GM18907 (cell line): ENCODE measurements around the gene A3GALT2.

ENCODE experiments used
- ATAC-seq: cut with Tn5 transposase; IDR thresholded peaks from one replicate; pipeline ENCODE4 v1.9.1; 2021; ENCODE audit warnings: mild to moderate bottlenecking, moderate library complexity; ENCODE audit not compliant: unreplicated experiment

A3GALT2 gene

DNA sequence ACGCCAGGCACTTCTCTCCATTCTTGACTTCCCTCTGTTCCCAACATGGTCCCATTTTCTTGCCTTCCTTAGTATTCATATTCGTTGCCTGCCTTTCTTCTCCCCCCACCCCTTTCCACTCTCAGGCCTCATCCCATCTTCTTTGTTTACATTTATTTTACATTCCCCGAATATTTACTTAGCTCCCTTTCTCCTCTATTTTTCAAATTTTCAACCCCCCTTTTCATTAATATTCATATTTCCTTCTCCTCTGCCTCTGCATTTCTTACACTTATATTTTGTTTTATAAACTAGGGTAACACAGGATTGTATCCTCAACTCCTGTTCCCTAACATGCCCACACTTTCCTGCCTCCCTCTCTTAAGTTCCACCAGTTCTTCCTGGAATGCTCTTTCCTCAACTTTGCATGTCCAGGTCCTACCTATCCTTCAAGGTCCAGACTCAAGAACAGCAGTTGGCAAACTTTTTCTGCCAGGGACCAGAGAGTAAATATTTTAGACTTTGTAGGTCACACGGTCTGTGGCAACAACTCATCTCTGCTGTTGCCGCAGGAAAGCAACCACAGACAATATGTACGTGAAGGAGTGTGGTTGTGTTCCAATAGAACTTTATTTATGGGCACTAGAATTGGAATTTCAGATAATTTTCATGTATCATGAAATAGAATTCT lies 29.8 kb upstream of the A3GALT2 start:
- ATAC-seq: no peak

- peak; percentile 74 for ATAC-seq
Observed at GRCh38 chr1:33349778-33350610, 29.1 kb upstream of the A3GALT2 start.

- ATAC-seq: peak; percentile 33
Observed at GRCh38 chr1:33349081-33349759, 28.3 kb upstream of the A3GALT2 start.

DNA sequence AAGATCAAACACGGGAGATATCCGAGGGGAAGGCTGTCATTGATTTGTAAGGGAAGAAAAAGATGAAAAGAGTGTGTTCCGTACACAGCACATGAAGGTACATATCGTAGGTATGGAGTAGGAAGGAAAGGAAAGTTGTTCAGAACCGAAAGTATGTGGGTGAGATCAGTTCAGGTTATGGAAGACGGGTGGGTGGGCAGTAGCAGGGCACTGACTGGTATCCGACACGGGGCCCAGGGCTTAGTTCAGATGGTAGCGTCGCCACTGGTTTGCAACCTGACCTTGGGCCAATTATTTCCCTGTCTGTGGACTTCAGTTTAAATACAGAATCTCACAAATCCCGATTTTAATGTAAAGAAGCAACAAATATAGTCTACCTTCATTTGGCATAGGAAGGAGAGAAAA lies 27.8 kb upstream of the A3GALT2 start:
- no peak for ATAC-seq

GRCh38 chr1:33348194-33348593 lies 27.3 kb upstream of the A3GALT2 start:
- no peak for ATAC-seq

GRCh38 chr1:33347650-33347992 lies 26.7 kb upstream of the A3GALT2 start:
- no peak for ATAC-seq

DNA sequence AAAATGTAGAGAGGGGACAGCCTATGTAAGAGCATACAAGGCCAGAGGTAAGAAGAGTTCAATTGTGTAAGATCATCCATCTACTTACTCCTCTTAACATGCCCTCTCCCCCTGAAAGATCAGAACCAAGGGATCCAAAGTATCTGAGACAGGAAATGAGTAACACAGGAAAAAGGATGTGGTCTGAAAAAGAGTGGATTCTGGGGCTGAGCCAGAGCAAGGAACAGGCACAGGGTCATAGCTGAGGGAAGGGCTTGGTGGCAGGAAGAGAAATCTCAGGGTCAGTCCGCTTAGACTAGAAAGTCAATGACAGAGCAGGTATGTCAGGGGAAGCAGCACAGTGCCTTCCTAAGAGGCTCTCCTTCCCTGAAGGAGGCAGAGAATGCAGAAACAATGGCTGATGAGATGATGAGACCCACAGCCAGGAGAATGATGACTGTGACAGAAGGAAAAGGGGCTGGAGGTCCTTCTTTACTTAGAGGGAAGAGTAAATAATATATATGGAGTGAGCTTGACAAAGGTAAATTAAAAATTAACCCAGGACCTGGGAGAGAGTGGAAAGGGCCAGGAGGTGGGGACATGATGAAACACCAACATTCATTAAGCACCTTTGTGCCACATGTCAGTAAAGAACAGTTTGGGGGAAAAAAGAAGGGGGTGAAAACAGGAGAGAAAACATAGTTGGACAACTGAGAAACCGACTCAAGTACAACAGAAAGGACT lies 26.2 kb upstream of the A3GALT2 start:
- no peak for ATAC-seq

- no peak for ATAC-seq
Observed at GRCh38 chr1:33346533-33346926, 25.6 kb upstream of the A3GALT2 start.

DNA sequence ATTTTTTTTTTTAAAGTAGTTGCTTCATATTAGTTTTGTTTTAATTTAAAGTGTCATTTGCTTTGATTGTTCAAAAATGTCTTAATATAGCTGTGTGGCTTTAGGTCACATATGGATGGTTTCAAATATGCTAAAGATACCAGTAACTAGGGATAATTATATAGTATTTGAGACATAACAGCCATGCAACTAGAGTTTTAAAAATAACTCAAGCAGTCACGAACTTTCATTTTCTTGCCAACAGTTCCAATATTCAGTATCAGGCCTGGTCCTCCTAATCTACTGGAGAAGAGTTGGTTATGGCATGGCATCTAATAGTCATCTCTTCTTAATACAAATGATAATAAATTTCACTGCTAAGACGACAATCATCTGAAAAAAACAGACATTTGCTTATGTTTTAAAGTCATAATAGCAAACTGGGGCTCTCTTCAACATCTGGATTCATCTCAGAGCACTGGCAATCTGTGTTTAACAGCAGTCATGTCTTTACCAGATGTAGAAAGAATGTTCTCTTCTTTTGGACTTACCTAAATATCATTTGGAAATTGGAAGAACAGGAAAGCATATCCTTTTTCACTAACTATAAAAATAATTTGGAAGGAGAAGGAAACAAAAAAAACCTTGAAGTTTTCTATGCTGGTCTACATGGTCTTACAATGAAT lies 24.1 kb upstream of the A3GALT2 start:
- no peak for ATAC-seq

GRCh38 chr1:33343539-33343938 lies 22.6 kb upstream of the A3GALT2 start:
- no peak for ATAC-seq

- ATAC-seq: no peak
Observed at GRCh38 chr1:33342041-33342723, 21.3 kb upstream of the A3GALT2 start.

DNA sequence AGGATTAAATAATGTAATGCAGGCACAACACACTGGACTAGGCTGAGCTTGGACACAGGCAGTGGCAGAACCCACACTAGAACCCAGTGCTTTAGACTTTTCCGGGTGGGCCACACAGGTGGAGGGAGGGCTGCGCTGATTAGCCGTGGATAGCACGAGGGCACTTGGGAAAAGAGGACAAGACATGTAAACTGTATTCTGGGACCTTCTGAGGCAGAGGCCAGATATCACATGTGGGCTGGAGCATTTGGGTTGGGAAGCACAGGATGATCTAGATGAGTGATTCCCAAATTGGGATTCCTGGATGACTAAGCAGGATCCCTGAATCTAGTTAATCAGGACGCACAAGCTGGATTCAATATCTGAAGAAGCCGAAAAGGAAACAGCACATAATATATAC lies 20.3 kb upstream of the A3GALT2 start:
- no peak for ATAC-seq

- ATAC-seq: no peak
Observed at GRCh38 chr1:33339413-33339812, 18.5 kb upstream of the A3GALT2 start.

DNA sequence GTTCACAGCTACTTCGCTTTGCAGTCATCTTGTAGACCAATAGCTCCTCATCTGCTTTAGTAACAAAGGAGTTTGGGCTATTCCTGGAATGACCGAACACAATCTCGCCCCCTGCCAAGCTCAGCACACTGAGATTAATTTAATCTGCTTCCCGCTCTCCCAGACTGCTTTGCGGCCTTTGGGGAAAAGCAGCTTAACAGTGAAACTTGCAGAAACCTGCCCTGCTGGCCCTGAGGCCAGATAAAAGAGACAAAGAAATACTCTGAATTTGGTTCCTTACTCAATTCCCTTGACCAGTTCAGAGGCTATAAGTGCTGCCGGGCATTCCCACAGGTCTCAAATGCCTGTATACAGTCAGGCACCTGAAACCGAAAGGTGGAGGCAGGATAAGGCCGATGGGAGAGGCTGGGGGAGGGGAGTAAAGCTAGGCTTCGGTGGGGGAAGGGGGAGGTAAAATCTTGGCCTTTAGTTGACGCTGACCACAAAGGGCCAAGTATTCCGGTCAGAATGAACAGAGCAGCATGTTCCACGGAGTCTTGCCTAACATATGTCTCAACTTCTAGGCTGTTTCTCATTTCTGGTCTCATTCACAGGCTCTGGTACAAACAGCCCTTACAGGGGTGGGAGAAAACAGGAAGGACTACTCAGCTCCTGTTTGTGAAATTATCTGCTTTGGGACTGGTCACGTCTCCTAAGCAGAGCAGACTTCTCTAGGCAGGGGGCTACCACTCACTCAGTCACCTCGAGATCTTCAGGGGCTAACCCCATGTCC lies 17.7 kb upstream of the A3GALT2 start:
- no peak for ATAC-seq

DNA sequence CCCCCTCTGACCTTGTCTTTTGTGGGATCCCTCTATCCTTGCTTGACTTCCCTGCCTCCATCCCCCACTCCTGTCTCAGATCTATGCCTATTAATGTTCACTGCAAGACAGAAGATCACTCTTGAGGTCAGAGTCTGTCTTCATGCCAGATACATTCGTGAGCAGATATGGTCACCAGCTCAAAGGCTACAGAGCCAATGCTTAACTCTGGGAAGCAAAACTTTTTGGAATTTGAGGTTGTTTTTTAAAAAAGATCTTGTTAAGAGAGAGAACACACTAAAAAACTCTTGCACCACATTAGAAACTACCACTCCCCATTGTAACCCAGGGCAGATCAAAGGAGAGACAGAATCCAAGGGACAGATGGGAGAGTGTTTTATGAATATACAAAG lies 17.1 kb upstream of the A3GALT2 start:
- ATAC-seq: no peak

- ATAC-seq: no peak
Observed at GRCh38 chr1:33337441-33337840, 16.5 kb upstream of the A3GALT2 start.

GRCh38 chr1:33336580-33336979 lies 15.7 kb upstream of the A3GALT2 start:
- ATAC-seq: no peak

DNA sequence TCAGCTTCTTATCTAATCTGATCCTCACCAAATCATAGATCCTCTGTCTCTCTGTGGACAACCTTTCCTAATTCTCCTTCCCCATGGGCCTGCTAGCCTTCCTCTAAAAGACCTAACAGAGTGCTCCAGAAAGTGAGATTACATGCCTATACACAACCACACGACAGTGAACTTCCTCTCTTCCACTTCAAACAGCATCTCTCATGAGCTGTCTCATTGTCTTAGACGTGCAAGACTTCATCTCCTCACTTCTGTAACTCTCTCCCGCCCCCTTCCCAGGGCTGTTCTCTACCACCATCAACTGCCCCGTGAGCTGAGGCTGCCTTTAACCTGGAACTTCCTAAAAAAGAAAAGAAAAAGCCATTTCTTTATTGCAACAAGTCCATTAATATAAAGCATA lies 14.1 kb upstream of the A3GALT2 start:
- no peak for ATAC-seq

DNA sequence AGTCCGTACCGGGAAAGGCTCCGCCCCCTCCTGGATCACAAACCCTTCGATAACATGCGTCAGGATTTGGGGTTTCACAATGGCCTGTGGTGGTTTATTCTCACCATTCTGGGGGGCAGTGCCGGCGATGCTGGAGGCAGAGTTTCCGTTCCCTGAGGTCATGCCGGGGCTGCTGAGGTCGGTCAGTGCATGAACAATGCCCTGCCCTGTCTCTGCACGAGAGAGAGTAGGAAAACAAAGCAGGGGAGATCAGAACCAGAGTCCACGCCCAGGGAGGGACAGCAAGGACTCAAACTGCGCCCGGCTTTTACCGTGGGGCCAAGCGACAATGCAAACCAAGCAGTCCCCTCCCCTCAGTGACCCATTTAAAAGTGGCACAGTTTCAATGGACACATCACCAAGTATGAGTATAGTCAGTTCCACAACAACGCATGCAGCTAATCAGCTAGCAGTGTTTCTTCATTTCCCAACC lies 13.2 kb upstream of the A3GALT2 start:
- no peak for ATAC-seq
